GM12878 (cell line): ENCODE results near the gene STK10. TPM values are rescaled to one million over a fixed set of nuclear protein-coding genes. Genes with fewer than 3 reads are reported as not detected.

Experiments
- ATAC-seq: fragments of 200-7000 bp; cut with Tn5 transposase; 3 replicates; pipeline ENCODE4 v1.9.1; 2020; ENCODE audit warnings: mild to moderate bottlenecking, moderate library complexity
- BruUV-seq: library from RNA; stranded (reverse); fragments of 400-500 nt; replicated peaks from 2 replicates; lab custom pipeline; 2021; lab: Mats Ljungman, UMichigan
- CTCF ChIA-PET: fragments of 300-600 bp; sonication (Branson Sonifier 250); formaldehyde crosslinking; extraction: SDS; loops from one replicate; lab custom pipeline; 2021; ENCODE audit warnings: inconsistent platforms; lab: Yijun Ruan, JAX
- POLR2A ChIA-PET: fragments of 350-600 bp; formaldehyde crosslinking; extraction: SDS; loops from one replicate; lab custom pipeline; 2021; ENCODE audit warnings: inconsistent platforms; lab: Charles Lee
- RAD21 ChIA-PET: fragments of 300-600 bp; sonication (Branson Sonifier 250); formaldehyde crosslinking; loops from one replicate; lab custom pipeline; 2023; ENCODE audit warnings: antibody characterized with exemption; ENCODE audit not compliant: unreplicated experiment; lab: Charles Lee
- SMC1A ChIA-PET: fragments of 300-600 bp; sonication (Branson Sonifier 250); formaldehyde crosslinking; loops from one replicate; lab custom pipeline; 2023; ENCODE audit not compliant: unreplicated experiment, uncharacterized antibody; lab: Charles Lee
- DNase-seq: peaks from one replicate; pipeline ENCODE4 v3.0.0-alpha.2; 2011; ENCODE audit warnings: low read depth, low spot score
- FAIRE-seq: peaks from 3 replicates; lab custom pipeline; 2011; peaks lifted over from hg19 to GRCh38; lab: Jason Lieb, UNC
- H2AFZ ChIP-seq: 2 replicates; pipeline ENCODE4 v1.6.0; 2011; ENCODE audit warnings: low read depth, low read length, control low read depth; ENCODE audit not compliant: control insufficient read depth
- H3K27ac ChIP-seq: 2 replicates; pipeline ENCODE4 v1.5.1; 2011; ENCODE audit warnings: control low read depth; ENCODE audit not compliant: control insufficient read depth, insufficient read depth
- H3K27me3 ChIP-seq, 2 experiments: replicated peaks in 1 of 2; 2 replicates each; pipeline versions ENCODE4 v1.6.0 to v1.6.1; 2011; ENCODE audit warnings: low read length in 1 of 2; ENCODE audit not compliant: control insufficient read depth in 2 of 2, insufficient read depth in 2 of 2
- H3K36me3 ChIP-seq, 2 experiments: 2 replicates each; pipeline ENCODE4 v1.5.1; 2011; ENCODE audit warnings: low read length in 1 of 2; ENCODE audit not compliant: control insufficient read depth in 2 of 2, insufficient read depth in 2 of 2
- H3K4me1 ChIP-seq: 2 replicates; pipeline ENCODE4 v1.6.1; 2011; ENCODE audit warnings: mild to moderate bottlenecking, low read length, moderate library complexity, mixed read lengths; ENCODE audit not compliant: control insufficient read depth, insufficient read depth
- H3K4me2 ChIP-seq: 2 replicates; pipeline ENCODE4 v1.6.0; 2011; ENCODE audit warnings: control low read depth; ENCODE audit not compliant: control insufficient read depth, insufficient read depth
- H3K4me3 ChIP-seq: fragments of 200-600 bp; sonication (generic); 2 replicates; pipeline ENCODE4 v1.5.1; 2016
- H3K79me2 ChIP-seq: 2 replicates; pipeline ENCODE4 v1.6.0; 2011; ENCODE audit warnings: low read length; ENCODE audit not compliant: control insufficient read depth, insufficient read depth
- H3K9ac ChIP-seq: 2 replicates; pipeline ENCODE4 v1.8.0; 2011; ENCODE audit warnings: low read length, control low read depth, mixed read lengths; ENCODE audit not compliant: control insufficient read depth, insufficient read depth
- H3K9me3 ChIP-seq: replicated peaks from 3 replicates; pipeline ENCODE4 v1.5.1; 2011; ENCODE audit warnings: mild to moderate bottlenecking, low read length; ENCODE audit not compliant: control insufficient read depth, insufficient read depth
- H4K20me1 ChIP-seq: 2 replicates; pipeline ENCODE4 v1.6.0; 2011; ENCODE audit not compliant: control insufficient read depth, insufficient read depth
- BHLHE40 ChIP-seq, 2 experiments: fragments of 450-650 bp in 1 of 2; IDR thresholded peaks; 2 replicates each; pipeline ENCODE4 v1.6.1; 2011 to 2017; ENCODE audit warnings: low read depth in 2 of 2, borderline replicate concordance in 1 of 2, improper control_type of control experiment in 1 of 2, low read length in 1 of 2, mild to moderate bottlenecking in 1 of 2
- ELK1 ChIP-seq: IDR thresholded peaks from 2 replicates; pipeline ENCODE4 v1.6.1; 2012; ENCODE audit warnings: low read depth, low read length, improper control_type of control experiment
- FOXK2 ChIP-seq: fragments of 450-650 bp; IDR thresholded peaks from 2 replicates; pipeline ENCODE4 v1.6.1; 2017; ENCODE audit warnings: mild to moderate bottlenecking, moderate library complexity
- IKZF1 ChIP-seq: fragments of 450-650 bp; conservative IDR thresholded peaks from 2 replicates; pipeline ENCODE4 v1.6.1; 2017; ENCODE audit warnings: antibody characterized with exemption, mild to moderate bottlenecking
- IRF5 ChIP-seq: fragments of 450-650 bp; IDR thresholded peaks from 2 replicates; pipeline ENCODE4 v1.6.1; 2017; ENCODE audit warnings: borderline replicate concordance
- JUND ChIP-seq: IDR thresholded peaks from 2 replicates; pipeline ENCODE4 v1.6.1; 2012; ENCODE audit warnings: low read depth, mild to moderate bottlenecking, low read length, improper control_type of control experiment, moderate library complexity
- LARP7 ChIP-seq: fragments of 450-650 bp; IDR thresholded peaks from 2 replicates; pipeline ENCODE4 v1.6.1; 2017; ENCODE audit warnings: mild to moderate bottlenecking
- MLLT1 ChIP-seq: fragments of 450-650 bp; IDR thresholded peaks from 2 replicates; pipeline ENCODE4 v1.6.1; 2016; ENCODE audit warnings: mild to moderate bottlenecking
- NBN ChIP-seq: fragments of 450-650 bp; IDR thresholded peaks from 2 replicates; pipeline ENCODE4 v1.6.1; 2016
- NFXL1 ChIP-seq: fragments of 450-650 bp; IDR thresholded peaks from 2 replicates; pipeline ENCODE4 v1.6.1; 2017; ENCODE audit warnings: antibody characterized with exemption, mild to moderate bottlenecking, borderline replicate concordance
- RB1 ChIP-seq: fragments of 450-650 bp; formaldehyde crosslinking; IDR thresholded peaks from 2 replicates; pipeline ENCODE4 v1.6.1; 2017; ENCODE audit warnings: mild to moderate bottlenecking, borderline replicate concordance
- RELB ChIP-seq: fragments of 450-650 bp; IDR thresholded peaks from 2 replicates; pipeline ENCODE4 v1.6.1; 2017; ENCODE audit warnings: low read depth, mild to moderate bottlenecking, moderate library complexity
- RFX5 ChIP-seq: IDR thresholded peaks from 2 replicates; pipeline ENCODE4 v1.6.1; 2011; ENCODE audit warnings: low read depth, low read length, improper control_type of control experiment
- SIN3A ChIP-seq: IDR thresholded peaks from 2 replicates; pipeline ENCODE4 v1.6.1; 2012; ENCODE audit warnings: low read depth, low read length, improper control_type of control experiment
- SMAD1 ChIP-seq: fragments of 450-650 bp; IDR thresholded peaks from 2 replicates; pipeline ENCODE4 v1.6.1; 2018; ENCODE audit warnings: mild to moderate bottlenecking, low read depth; ENCODE audit not compliant: partially characterized antibody
- TCF3 ChIP-seq: IDR thresholded peaks from 2 replicates; pipeline ENCODE4 v1.6.1; 2012; ENCODE audit warnings: low read depth, mild to moderate bottlenecking, low read length, borderline replicate concordance; ENCODE audit not compliant: insufficient read depth
- USF1 ChIP-seq: IDR thresholded peaks from 2 replicates; pipeline ENCODE4 v1.6.1; 2011; ENCODE audit warnings: borderline replicate concordance, low read depth, mild to moderate bottlenecking, moderate library complexity, mixed read lengths, low read length; ENCODE audit not compliant: insufficient read depth; ENCODE audit errors: extremely low read length
- ZNF622 ChIP-seq: fragments of 450-650 bp; IDR thresholded peaks from 2 replicates; pipeline ENCODE4 v1.6.1; 2017; ENCODE audit warnings: mild to moderate bottlenecking, inconsistent platforms
- WGBS: methylation state at CpG from one replicate; pipeline ENCODE4 v1.1.6; 2016; ENCODE audit warnings: low lambda C conversion rate; ENCODE audit not compliant: insufficient replicate concordance, insufficient coverage; ENCODE audit errors: missing lambda C conversion rate; 5-methylcytosine and 5-hydroxymethylcytosine counted together
- in situ Hi-C: fragments of 300-500 bp; cut with MboI; formaldehyde crosslinking; loops from 9 replicates; pipeline ENCODE4 v1.14.3; 2018; ENCODE audit warnings: mixed read lengths
- intact Hi-C: fragments of 100-400 bp; cut with micrococcal nuclease; formaldehyde crosslinking; loops from one replicate; pipeline ENCODE4 v1.14.2; 2022; ENCODE audit not compliant: unreplicated experiment
- polyA plus RNA-seq, 11 experiments: library from polyadenylated mRNA; depleted of rRNA in 4 of 11; unstranded in 6 of 11; stranded (reverse) in 5 of 11; fragments of >200 nt; fragmentation: Nextera tagmentation in 4 of 11; fragmentation: Illumina TruSeq in 1 of 11; extraction: Ambion mirVana in 4 of 11; extraction: Trizol in 1 of 11; gene quantifications; 1 replicate in 1 of 11; 2 replicates in 10 of 11; pipeline versions ENCODE4 v1.2.1 to v1.2.3, GENCODE V29; 2011 to 2016; ENCODE audit warnings: inconsistent platforms in 2 of 11, missing spikeins in 2 of 11, low read depth in 1 of 11
- total RNA-seq, 4 experiments: library from RNA; depleted of rRNA in 3 of 4; stranded (reverse); fragments of >200 nt in 3 of 4; fragmentation: Illumina TruSeq in 1 of 4; extraction: Trizol in 1 of 4; gene quantifications; 2 replicates each; pipeline versions ENCODE4 v1.2.1 to v1.2.3, GENCODE V29; 2013 to 2021

STK10 gene
- total and polyA plus RNA-seq, 10 of the 15 experiments (the other 5 are each of a cell fraction or from before 2014, with no cell fraction given) = 14.2 to 96.4 (median 50.6) TPM

- no TSS peak for BruUV-seq
- POLR2A ChIA-PET = interaction anchor here (0.6 to 0.7 kb wide), 2 partner anchors 99 to 114 kb away, joined by 3 read pairs; no protein-coding TSS in a partner anchor
- Histone ChIP-seq H3K27ac (no peak overlapping the region), H3K9me3 (no peaks in the 10 kb centered on the region; the same call in 2 of the 3 replicates), H3K9ac (no peak overlapping the region), H3K4me1 (peaks cover 11% of the 10 kb centered on the region), H3K4me2 (no peak overlapping the region), H2AFZ (no peak overlapping the region), H3K79me2 (no peaks in the 10 kb centered on the region; the same call in 1 of the 2 replicates), H4K20me1 (no peaks in the 10 kb centered on the region), H3K36me3 (peaks cover 0 to 10% of the 10 kb centered on the region in 2 experiments; a peak in 2 of 4 replicates), H3K4me3 (no peak overlapping the region), H3K27me3 (no peaks in the 10 kb centered on the region)
- CTCF ChIA-PET = interaction anchor here (2.0 to 2.5 kb wide), 2 partner anchors 118 to 160 kb away, joined by 8 to 10 read pairs; partner anchors contain the start of gene STK10
- 54% methylated on average over 3 of the region's 3 CpGs for WGBS
- FAIRE-seq (no peak), DNase-seq (no peak), ATAC-seq (peak; percentile 36)
- in situ Hi-C loops = no loop called here
- intact Hi-C loops = no loop called here
- SMC1A ChIA-PET = interaction anchor here (0.5 to 1.7 kb wide), 3 partner anchors 132 to 481 kb away, joined by 3 to 4 read pairs (median 4); no protein-coding TSS in a partner anchor
- RAD21 ChIA-PET = interaction anchor here (0.7 kb wide), 1 partner anchor 150 kb away, joined by 3 read pairs; no protein-coding TSS in a partner anchor
- TF ChIP-seq JUND (no peak), RB1 (no peak), SIN3A (no peak), NBN (no peak), RELB (no peak), MLLT1 (no peak), ELK1 (no peak), NFXL1 (no peak), SMAD1 (no peak), TCF3 (no peak), IRF5 (no peak), LARP7 (no peak), IKZF1 (no peak), ZNF622 (no peak), FOXK2 (no peak), USF1 (no peak), RFX5 (no peak), BHLHE40 (IDR thresholded peaks at IDR 0.05; ENCODE audit: borderline replicate concordance in 1 of 2, low read depth in 2 of 2, low read length in 1 of 2) (no peak)
These were observed 116.6 kb downstream of the STK10 start for GRCh38 chr5:172071309-172071875.
